AG09309 (cell line): ENCODE data around the gene VDR.

Experiments
- DNase-seq: peaks from one replicate; pipeline ENCODE4 v3.0.0-alpha.2; 2010; ENCODE audit warnings: low read depth
- H3K4me3 ChIP-seq: 2 replicates; pipeline ENCODE4 v1.5.1; 2011; ENCODE audit warnings: mild to moderate bottlenecking, low read depth, low read length, moderate library complexity; ENCODE audit not compliant: control insufficient read depth
- CTCF ChIP-seq: IDR thresholded peaks from 2 replicates; pipeline ENCODE4 v1.5.1; 2011; ENCODE audit warnings: mild to moderate bottlenecking, low read depth, low read length, inconsistent platforms; ENCODE audit not compliant: insufficient read depth, control insufficient read depth; ENCODE audit errors: missing control alignments

The VDR gene

DNA sequence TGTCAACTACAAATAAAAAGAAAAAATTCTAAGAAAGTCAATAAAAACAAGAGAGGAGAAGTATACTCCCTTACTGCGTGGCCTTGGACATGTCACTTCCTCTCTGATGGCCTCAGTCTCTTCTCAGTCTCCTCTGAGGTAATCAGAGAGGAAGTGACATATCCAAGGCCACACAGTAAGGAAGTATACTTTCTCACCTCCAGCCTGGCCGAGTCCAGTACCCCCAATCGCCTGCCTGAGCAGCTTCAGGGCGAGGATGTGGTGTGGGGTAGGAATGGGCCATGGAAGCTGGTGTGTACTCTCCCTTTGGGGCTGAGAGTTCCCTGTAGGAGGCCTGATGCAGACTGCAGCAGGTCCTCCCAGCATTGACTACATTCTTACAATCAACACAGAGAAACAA lies 15.8 kb downstream of the VDR start:
- H3K4me3 ChIP-seq, result no peak overlapping the region
- DNase-seq, result no peak

DNA sequence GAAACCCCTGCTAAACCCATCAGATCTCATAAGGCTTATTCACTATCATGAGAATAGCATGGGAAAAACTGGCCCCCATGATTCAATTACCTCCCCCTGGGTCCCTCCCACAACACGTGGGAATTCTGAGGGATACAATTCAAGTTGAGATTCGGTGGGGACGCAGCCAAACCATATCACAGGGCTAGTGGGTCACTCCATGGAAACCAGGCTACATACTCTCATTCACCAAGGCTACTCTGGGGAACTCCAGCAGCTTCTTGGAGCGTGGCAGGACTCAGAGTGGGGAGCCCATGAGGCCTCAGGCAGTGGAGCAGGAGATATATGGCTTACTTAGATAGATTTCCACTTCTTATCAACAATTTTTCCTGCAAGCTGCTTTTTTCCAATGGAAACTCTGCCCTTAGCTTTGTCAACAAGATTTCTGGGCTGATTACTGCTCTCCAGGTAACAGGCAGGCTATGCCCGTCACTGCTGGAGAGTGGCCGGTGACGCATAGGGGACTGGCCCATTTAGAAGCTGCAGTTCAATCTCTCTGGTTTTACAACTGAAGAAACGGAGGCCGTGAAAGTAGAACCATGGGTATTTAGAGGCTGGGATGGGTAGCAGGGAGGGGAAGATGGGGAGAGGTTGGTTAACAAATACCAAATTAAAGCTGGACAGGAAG lies 16.5 kb downstream of the VDR start:
- no peak overlapping the region for H3K4me3 ChIP-seq
- no peak for TF ChIP-seq CTCF
- DNase-seq, result no peak

More for the DNA sequence above, 15.8 kb downstream of the VDR start:
- no peak for TF ChIP-seq CTCF

- no peak overlapping the region for H3K4me3 ChIP-seq
- DNase-seq, result no peak
- no peak for TF ChIP-seq CTCF
Observed at GRCh38 chr12:47887529-47887928, 17.3 kb downstream of the VDR start.

DNA sequence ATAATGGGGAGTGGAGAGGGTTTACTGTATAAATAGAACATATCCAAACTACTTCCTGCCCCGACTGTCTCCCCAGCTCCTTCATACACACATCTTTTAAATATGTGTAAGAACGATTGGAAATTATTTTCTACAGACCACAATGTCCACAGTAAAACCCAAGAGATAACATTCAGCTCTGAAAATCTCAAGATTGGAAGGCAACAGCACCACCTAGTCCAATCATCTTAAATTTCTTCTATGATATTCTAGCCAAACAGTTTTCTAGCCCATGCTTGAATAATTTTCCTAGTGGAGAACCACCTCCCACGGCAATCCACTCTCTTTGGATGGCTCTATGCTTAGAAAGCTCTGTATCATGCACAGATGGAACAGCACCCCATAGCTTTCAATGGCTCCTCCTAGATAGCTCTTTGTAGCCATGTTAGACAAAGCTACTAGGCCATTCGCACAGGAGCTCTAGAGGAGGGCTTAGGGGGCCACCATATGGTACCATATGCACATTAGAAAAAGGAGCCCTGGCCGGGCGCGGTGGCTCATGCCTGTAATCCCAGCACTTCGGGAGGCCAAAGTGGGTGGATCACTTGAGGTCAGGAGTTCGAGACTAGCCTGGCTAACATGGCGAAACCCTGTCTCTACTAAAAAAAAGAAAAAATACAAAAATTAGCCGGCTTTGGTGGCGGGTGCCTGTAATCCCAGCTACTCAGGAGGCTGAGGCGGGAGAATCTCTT lies 18.1 kb downstream of the VDR start:
- no peak overlapping the region for H3K4me3 ChIP-seq
- no peak for DNase-seq
- no peak for TF ChIP-seq CTCF

GRCh38 chr12:47885566-47885965 lies 19.2 kb downstream of the VDR start:
- DNase-seq, result no peak
- TF ChIP-seq CTCF, result no peak
- H3K4me3 ChIP-seq, result no peak overlapping the region

GRCh38 chr12:47885012-47885501 lies 19.7 kb downstream of the VDR start:
- DNase-seq, result no peak
- no peak for TF ChIP-seq CTCF

More at GRCh38 chr12:47885012-47885501, 19.7 kb downstream of the VDR start:
- no peak overlapping the region for H3K4me3 ChIP-seq
